Left lung (tissue), 10 donors: Measurements from ENCODE around the gene SYNM. TPM values are rescaled to one million over a fixed set of nuclear protein-coding genes. Genes with fewer than 3 reads are reported as not detected.

Source experiments
- ATAC-seq: fragments of 200-7000 bp; cut with Tn5 transposase; one replicate; pipeline ENCODE4 v1.9.1; 2020; ENCODE audit warnings: moderate library complexity
- DNase-seq, 4 donors: peaks; one replicate each; pipeline ENCODE4 v3.0.0-alpha.2; 2013 to 2020
- H3K27ac ChIP-seq, 2 donors: fragments of 200-600 bp; sonication (generic) in 1 of 2; one replicate each; pipeline versions ENCODE4 v1.5.0 to v1.8.0; 2020 to 2021
- H3K27me3 ChIP-seq, 2 donors: fragments of 200-600 bp; sonication (generic) in 1 of 2; one replicate each; pipeline versions ENCODE4 v1.5.0 to v1.8.0; 2020 to 2021
- H3K36me3 ChIP-seq, 2 donors: fragments of 200-600 bp; sonication (generic) in 1 of 2; one replicate each; pipeline versions ENCODE4 v1.5.0 to v1.8.0; 2020 to 2021
- H3K4me1 ChIP-seq, 2 donors: fragments of 200-600 bp; one replicate each; pipeline ENCODE4 v1.8.0; 2021
- H3K4me3 ChIP-seq, 2 donors: fragments of 200-600 bp; sonication (generic) in 1 of 2; one replicate each; pipeline versions ENCODE4 v1.5.0 to v1.8.0; 2020 to 2021; ENCODE audit warnings: mild to moderate bottlenecking in 1 of 2
- H3K9me3 ChIP-seq, 2 donors: fragments of 200-600 bp; sonication (generic) in 1 of 2; one replicate each; pipeline versions ENCODE4 v1.5.0 to v1.8.0; 2020 to 2021
- CTCF ChIP-seq, 2 donors: fragments of 200-600 bp; sonication (generic) in 1 of 2; IDR thresholded peaks; one replicate each; pipeline versions ENCODE4 v1.5.0 to v1.8.0; 2021; ENCODE audit warnings: antibody characterized with exemption in 2 of 2
- intact Hi-C, 2 donors: fragments of 100-400 bp; cut with DNase I; formaldehyde crosslinking; loops; one replicate each; pipeline versions ENCODE4 v1.11.2 to v1.14.2; 2022
- polyA plus RNA-seq, 6 donors: library from polyadenylated mRNA; unstranded; fragments of 120-200 nt; gene quantifications; one replicate each; pipeline ENCODE4 v1.2.1, GENCODE V29; 2013; ENCODE audit not compliant: insufficient read length in 6 of 6
- total RNA-seq, 2 donors: library from RNA; stranded (reverse); fragmentation: NEBNext Ultra II Directional; extraction: Animal tissue kit (Norgen Biotek cat#: 25700); gene quantifications; one replicate each; pipeline ENCODE4 v1.2.1, GENCODE V29; 2021
- donor health status: DM: no; HTN: yes; CAD: no.
- donor health status: DM: no; HTN: no; CAD: no.

Gene SYNM
- total and polyA plus RNA-seq, 8 donors = 5.6 to 17.6 (median 7.1) TPM

DNA sequence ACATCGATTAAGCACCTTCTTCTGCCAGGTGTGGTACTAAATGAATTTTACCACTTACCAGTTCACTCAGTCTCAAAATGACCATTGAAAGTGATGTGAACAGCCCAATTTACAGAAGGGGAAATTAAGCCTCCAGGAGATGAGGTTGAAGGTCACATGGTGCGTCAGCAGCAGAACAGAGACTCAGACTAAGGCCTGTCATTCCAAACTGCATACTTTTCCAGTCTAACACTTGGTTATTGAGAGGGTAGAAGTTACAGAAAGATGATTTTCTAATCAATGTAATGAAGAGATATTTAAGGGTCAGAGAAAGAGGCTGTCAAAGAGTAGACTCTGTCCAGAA is 76.1 kb downstream of the SYNM start:
- Histone ChIP-seq H3K4me3 (no peak overlapping the region), H3K36me3 (peaks cover 0 to 5% of the 10 kb centered on the region in 2 donors), H3K9me3 (no peaks in the 10 kb centered on the region), H3K4me1 (no peaks in the 10 kb centered on the region), H3K27me3 (no peaks in the 10 kb centered on the region), H3K27ac (no peak overlapping the region)
- intact Hi-C loops = no loop called here
- no peak for TF ChIP-seq CTCF (IDR thresholded peaks at IDR 0.05)
- no peak for ATAC-seq
- DNase-seq = no peak

GRCh38 chr15:99181545-99181971 is 76.7 kb downstream of the SYNM start:
- no peaks in the 10 kb centered on the region for H3K9me3 ChIP-seq
- H3K36me3 ChIP-seq = peaks cover 0 to 5% of the 10 kb centered on the region in 2 donors
- H3K27ac ChIP-seq = no peak overlapping the region
- peak; percentile 43 for ATAC-seq
- intact Hi-C loops = no loop called here
- H3K4me1 ChIP-seq = no peaks in the 10 kb centered on the region
- H3K27me3 ChIP-seq = no peaks in the 10 kb centered on the region
- peak in 1 of 4 donors; percentile 10 for DNase-seq
- no peak for TF ChIP-seq CTCF (IDR thresholded peaks at IDR 0.05)
- H3K4me3 ChIP-seq = no peak overlapping the region

- Histone ChIP-seq H3K36me3 (peaks cover 0 to 5% of the 10 kb centered on the region in 2 donors), H3K4me3 (no peak overlapping the region), H3K27me3 (no peaks in the 10 kb centered on the region), H3K4me1 (no peaks in the 10 kb centered on the region), H3K9me3 (no peaks in the 10 kb centered on the region), H3K27ac (no peak overlapping the region)
- ATAC-seq = no peak
- intact Hi-C loops = no loop called here
- no peak for DNase-seq
- TF ChIP-seq CTCF (IDR thresholded peaks at IDR 0.05) = no peak
Measured at GRCh38 chr15:99182791-99183190, 77.9 kb downstream of the SYNM start.

Other genes starting within 250 kb of the SYNM start
- gene PGPEP1L, start 97.3 kb upstream of the SYNM start, total RNA-seq = not detected
- gene PGPEP1L, start 97.3 kb upstream of the SYNM start, polyA plus RNA-seq = under 1 TPM in 1 of 6 donors, not detected in 5; 0.21 TPM
- 10 to 100 TPM; 14.0 to 19.4 TPM for gene TTC23, start 144.5 kb downstream of the SYNM start, total RNA-seq
- gene TTC23, start 144.5 kb downstream of the SYNM start, polyA plus RNA-seq = 10 to 100 TPM; 32.9 to 41.7 (median 37.5) TPM
- gene LRRC28, start 146.4 kb downstream of the SYNM start, total RNA-seq = 10 to 100 TPM; 14.9 to 18.4 TPM
- 10 to 100 TPM; 21.7 to 29.7 (median 26.9) TPM for gene LRRC28, start 146.4 kb downstream of the SYNM start, polyA plus RNA-seq